GM12892 (cell line): ENCODE data around the gene PTGFR.

Source experiments
- POLR2A ChIP-seq: IDR thresholded peaks from 2 replicates; pipeline ENCODE4 v1.6.1; 2011; ENCODE audit warnings: low read depth, low read length, control low read depth
- POLR2AphosphoS5 ChIP-seq: IDR thresholded peaks from 2 replicates; pipeline ENCODE4 v1.6.1; 2011; ENCODE audit warnings: low read depth, low read length, control low read depth
- TAF1 ChIP-seq: IDR thresholded peaks from 2 replicates; pipeline ENCODE4 v1.6.1; 2011; ENCODE audit warnings: low read depth, mild to moderate bottlenecking, control low read depth, low read length, borderline replicate concordance

GRCh38 chr1:78474092-78474491 lies 16.7 kb upstream of the PTGFR start:
- TF ChIP-seq TAF1 (no peak), POLR2A (no peak), POLR2AphosphoS5 (no peak)
